Ishikawa (cell line): ENCODE measurements around the gene FTSJ1.

Experiments
- CEBPB ChIP-seq: IDR thresholded peaks from 2 replicates; pipeline ENCODE4 v1.6.1; 2012
- CREB1 ChIP-seq: IDR thresholded peaks from 2 replicates; pipeline ENCODE4 v1.6.1; 2012; ENCODE audit warnings: low read depth
- EGR1 ChIP-seq: IDR thresholded peaks from 2 replicates; pipeline ENCODE4 v1.6.1; 2012
- EP300 ChIP-seq: IDR thresholded peaks from 2 replicates; pipeline ENCODE4 v1.6.1; 2012; ENCODE audit warnings: borderline replicate concordance
- FOXM1 ChIP-seq: IDR thresholded peaks from 2 replicates; pipeline ENCODE4 v1.6.1; 2012; ENCODE audit warnings: low read depth, borderline replicate concordance
- MAX ChIP-seq: IDR thresholded peaks from 2 replicates; pipeline ENCODE4 v1.6.1; 2012
- NFIC ChIP-seq: IDR thresholded peaks from 2 replicates; pipeline ENCODE4 v1.6.1; 2012
- RAD21 ChIP-seq: IDR thresholded peaks from 2 replicates; pipeline ENCODE4 v1.6.1; 2012; ENCODE audit warnings: low read depth
- REST ChIP-seq: IDR thresholded peaks from 2 replicates; pipeline ENCODE4 v1.6.1; 2012; ENCODE audit warnings: low read depth, mild to moderate bottlenecking
- TAF1 ChIP-seq: IDR thresholded peaks from 2 replicates; pipeline ENCODE4 v1.6.1; 2012; ENCODE audit warnings: low read depth, mild to moderate bottlenecking
- TCF12 ChIP-seq: IDR thresholded peaks from 2 replicates; pipeline ENCODE4 v1.6.1; 2012; ENCODE audit warnings: low read depth
- TEAD4 ChIP-seq: IDR thresholded peaks from 2 replicates; pipeline ENCODE4 v1.6.1; 2012
- USF1 ChIP-seq: IDR thresholded peaks from 2 replicates; pipeline ENCODE4 v1.6.1; 2012
- YY1 ChIP-seq: IDR thresholded peaks from 2 replicates; pipeline ENCODE4 v1.6.1; 2012; ENCODE audit warnings: low read depth
- ZBTB7A ChIP-seq: IDR thresholded peaks from 2 replicates; pipeline ENCODE4 v1.6.1; 2012; ENCODE audit warnings: low read depth

FTSJ1 gene

GRCh38 chrX:48516285-48516684 is 40.3 kb downstream of the FTSJ1 start:
- TF ChIP-seq MAX (no peak), NFIC (no peak), TEAD4 (no peak), TCF12 (no peak), CEBPB (no peak)

GRCh38 chrX:48516987-48517386 is 41.0 kb downstream of the FTSJ1 start:
- no peak for TF ChIP-seq FOXM1
- no peak for TF ChIP-seq CEBPB
- no peak for TF ChIP-seq TEAD4
- no peak for TF ChIP-seq MAX
- TF ChIP-seq CREB1, result no peak
- no peak for TF ChIP-seq RAD21
- TF ChIP-seq ZBTB7A, result no peak
- no peak for TF ChIP-seq EP300
- no peak for TF ChIP-seq TCF12
- TF ChIP-seq USF1, result no peak
- no peak for TF ChIP-seq REST
- no peak for TF ChIP-seq YY1
- no peak for TF ChIP-seq TAF1

- TF ChIP-seq ZBTB7A, result no peak
- no peak for TF ChIP-seq CREB1
Observed at GRCh38 chrX:48520455-48520854, 44.5 kb downstream of the FTSJ1 start.

- TF ChIP-seq YY1, result no peak
- TF ChIP-seq RAD21, result no peak
- TF ChIP-seq EGR1, result no peak
- TF ChIP-seq MAX, result no peak
- no peak for TF ChIP-seq TCF12
- no peak for TF ChIP-seq NFIC
- no peak for TF ChIP-seq USF1
- no peak for TF ChIP-seq REST
- TF ChIP-seq ZBTB7A, result no peak
- TF ChIP-seq CEBPB, result no peak
- TF ChIP-seq CREB1, result no peak
- TF ChIP-seq TEAD4, result no peak
Observed at GRCh38 chrX:48520976-48521352, 45.0 kb downstream of the FTSJ1 start.

- TF ChIP-seq RAD21 (no peak), EP300 (no peak), ZBTB7A (no peak), EGR1 (no peak), FOXM1 (0 out of 2 replicates have a peak, but pooled peaks have one; percentile 33), MAX (peak; percentile 45), USF1 (peak; percentile 68), TCF12 (no peak), CREB1 (no peak), TEAD4 (no peak), REST (no peak), TAF1 (peak; percentile 58), YY1 (peak; percentile 74; the same call in 1 of the 2 replicates)
Observed at GRCh38 chrX:48521353-48522243, 45.6 kb downstream of the FTSJ1 start, which contains the start of gene EBP. EBP (plus strand) TSS chrX:48521808; CDS start chrX:48523772, 1,964 bp downstream.
